ENCODE measurements around the gene TBC1D25. TPM values are rescaled to one million over a fixed set of nuclear protein-coding genes. Genes with fewer than 3 reads are reported as not detected.

Gene TBC1D25
- total RNA-seq, 1 donor from 2014 or later: 1.5 TPM

DNA sequence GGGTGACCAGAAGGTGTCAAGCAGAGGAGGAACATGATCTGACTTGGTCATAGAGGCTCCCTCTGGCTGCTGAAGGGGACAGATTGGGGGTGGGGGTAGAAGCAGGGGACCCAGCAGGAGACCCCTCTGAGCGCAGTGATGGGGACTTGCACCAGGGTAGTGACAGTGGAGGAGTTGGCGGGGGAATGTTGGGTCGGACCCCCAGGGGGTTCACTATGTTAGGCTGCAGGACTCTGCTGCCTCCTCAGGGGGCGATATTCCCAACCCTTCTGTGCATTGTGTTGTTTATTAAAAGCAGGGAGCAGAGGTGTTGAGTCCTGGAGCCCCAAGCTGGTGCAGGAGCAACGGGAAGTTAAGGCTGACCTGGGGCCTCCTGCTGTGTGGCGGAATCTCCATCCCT is 66.6 kb downstream of the TBC1D25 start:
- no peaks in the 10 kb centered on the region for H3K4me1 Mint-ChIP-seq
- no peak overlapping the region for H2AFZ ChIP-seq (replicated peaks)
- DNase-seq (ENCODE audit: low spot score): no peak
- TF ChIP-seq, protein P1, sequence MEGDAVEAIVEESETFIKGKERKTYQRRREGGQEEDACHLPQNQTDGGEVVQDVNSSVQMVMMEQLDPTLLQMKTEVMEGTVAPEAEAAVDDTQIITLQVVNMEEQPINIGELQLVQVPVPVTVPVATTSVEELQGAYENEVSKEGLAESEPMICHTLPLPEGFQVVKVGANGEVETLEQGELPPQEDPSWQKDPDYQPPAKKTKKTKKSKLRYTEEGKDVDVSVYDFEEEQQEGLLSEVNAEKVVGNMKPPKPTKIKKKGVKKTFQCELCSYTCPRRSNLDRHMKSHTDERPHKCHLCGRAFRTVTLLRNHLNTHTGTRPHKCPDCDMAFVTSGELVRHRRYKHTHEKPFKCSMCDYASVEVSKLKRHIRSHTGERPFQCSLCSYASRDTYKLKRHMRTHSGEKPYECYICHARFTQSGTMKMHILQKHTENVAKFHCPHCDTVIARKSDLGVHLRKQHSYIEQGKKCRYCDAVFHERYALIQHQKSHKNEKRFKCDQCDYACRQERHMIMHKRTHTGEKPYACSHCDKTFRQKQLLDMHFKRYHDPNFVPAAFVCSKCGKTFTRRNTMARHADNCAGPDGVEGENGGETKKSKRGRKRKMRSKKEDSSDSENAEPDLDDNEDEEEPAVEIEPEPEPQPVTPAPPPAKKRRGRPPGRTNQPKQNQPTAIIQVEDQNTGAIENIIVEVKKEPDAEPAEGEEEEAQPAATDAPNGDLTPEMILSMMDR (IDR thresholded peaks at IDR 0.05): peak; percentile 22
- TF ChIP-seq EZH2phosphoT487 (IDR thresholded peaks at IDR 0.05): no peak
- no peaks in the 10 kb centered on the region for H4K20me1 ChIP-seq (ENCODE audit: low read depth)
- H3K4me3 Mint-ChIP-seq: no peak overlapping the region
- H3F3A ChIP-seq (ENCODE audit: low read depth): no peaks in the 10 kb centered on the region
- peaks cover 10% of the 10 kb centered on the region for H3K36me3 Mint-ChIP-seq
- no peaks in the 10 kb centered on the region for H3K9me3 ChIP-seq (ENCODE audit: low read depth)
- no peaks in the 10 kb centered on the region for H3K4me1 ChIP-seq
- no peak overlapping the region for H3K27ac Mint-ChIP-seq
- no peaks in the 10 kb centered on the region for H3K27me3 ChIP-seq
- no peaks in the 10 kb centered on the region for H3K79me2 ChIP-seq (ENCODE audit: low read depth)
- no peak overlapping the region for H3K4me3 ChIP-seq
- H3K36me3 ChIP-seq: no peaks in the 10 kb centered on the region
- H3K9ac ChIP-seq: no peak overlapping the region
- peaks cover 8% of the 10 kb centered on the region for H3K27me3 Mint-ChIP-seq (ENCODE audit: insufficient read depth, low read depth)
- H3K27ac ChIP-seq: no peak overlapping the region
- H3K4me2 ChIP-seq: no peak overlapping the region
- H3K9me3 Mint-ChIP-seq: peaks cover 18% of the 10 kb centered on the region

GRCh38 chrX:48611703-48612102 is 72.2 kb downstream of the TBC1D25 start:
- no peaks in the 10 kb centered on the region for H3K4me1 ChIP-seq
- no peak overlapping the region for H3K27ac ChIP-seq
- no peak overlapping the region for H3K4me2 ChIP-seq
- no peak for DNase-seq (ENCODE audit: low spot score)
- no peaks in the 10 kb centered on the region for H4K20me1 ChIP-seq (ENCODE audit: low read depth)
- H3K27me3 ChIP-seq: no peaks in the 10 kb centered on the region
- H3K36me3 ChIP-seq: no peaks in the 10 kb centered on the region
- H3K79me2 ChIP-seq (ENCODE audit: low read depth): no peaks in the 10 kb centered on the region
- Mint-ChIP-seq H3K27ac (no peak overlapping the region), H3K36me3 (no peaks in the 10 kb centered on the region), H3K27me3 (ENCODE audit: insufficient read depth, low read depth) (peaks cover 5% of the 10 kb centered on the region), H3K4me3 (no peak overlapping the region), H3K9me3 (peaks cover 17% of the 10 kb centered on the region), H3K4me1 (peaks cover 4% of the 10 kb centered on the region)
- no peak overlapping the region for H3K4me3 ChIP-seq
- H3K9ac ChIP-seq: no peak overlapping the region
- no peak overlapping the region for H2AFZ ChIP-seq (replicated peaks)
- TF ChIP-seq EZH2 (IDR thresholded peaks at IDR 0.05) (no peak), EZH2phosphoT487 (IDR thresholded peaks at IDR 0.05) (no peak)
- TF ChIP-seq, protein P1 (IDR thresholded peaks at IDR 0.05): no peak
- no peaks in the 10 kb centered on the region for H3K9me3 ChIP-seq (ENCODE audit: low read depth)
- H3F3A ChIP-seq (ENCODE audit: low read depth): no peaks in the 10 kb centered on the region

Small RNA genes lying within 50 kb of the gene (small RNA-seq; reads per million reads assigned to genes)
- not detected for gene MRPL32P1

Other genes starting within 250 kb of the TBC1D25 start
- gene SSX3, start 183.0 kb upstream of the TBC1D25 start, total RNA-seq (ENCODE audit: low replicate concordance): not detected in 2 replicates
- not detected in 2 replicates for gene SSX4, start 156.2 kb upstream of the TBC1D25 start, total RNA-seq (ENCODE audit: low replicate concordance)
- gene SSX4B, start 127.8 kb upstream of the TBC1D25 start, total RNA-seq (ENCODE audit: low replicate concordance): not detected in 2 replicates
- 2.3 and 6.7 TPM in 2 replicates for gene SLC38A5, start 69.5 kb upstream of the TBC1D25 start, total RNA-seq (ENCODE audit: low replicate concordance)
- 32.2 and 45.2 TPM in 2 replicates for gene FTSJ1, start 63.5 kb upstream of the TBC1D25 start, total RNA-seq (ENCODE audit: low replicate concordance)
- 10.8 and 21.2 TPM in 2 replicates for gene PORCN, start 30.7 kb upstream of the TBC1D25 start, total RNA-seq (ENCODE audit: low replicate concordance)
- 74.6 and 95.4 TPM in 2 replicates for gene EBP, start 17.9 kb upstream of the TBC1D25 start, total RNA-seq (ENCODE audit: low replicate concordance)
- gene RBM3, start 34.8 kb downstream of the TBC1D25 start, total RNA-seq (ENCODE audit: low replicate concordance): 101 and 130 TPM in 2 replicates
- 20.9 and 39.0 TPM in 2 replicates for gene WDR13, start 57.8 kb downstream of the TBC1D25 start, total RNA-seq (ENCODE audit: low replicate concordance)
- gene WAS, start 144.1 kb downstream of the TBC1D25 start, total RNA-seq (ENCODE audit: low replicate concordance): 0.37 TPM in 1 of 2 replicates, not detected in the other
- gene SUV39H1, start 157.0 kb downstream of the TBC1D25 start, total RNA-seq (ENCODE audit: low replicate concordance): 9.4 and 13.9 TPM in 2 replicates
- gene GLOD5, start 222.0 kb downstream of the TBC1D25 start, total RNA-seq (ENCODE audit: low replicate concordance): not detected in 2 replicates
- gene GATA1, start 246.9 kb downstream of the TBC1D25 start, total RNA-seq (ENCODE audit: low replicate concordance): not detected in 2 replicates

Data from neural progenitor cell (in vitro differentiated cells).